HG02623 (cell line): ENCODE results near the gene PDZK1.
"Not testable (repeated sequence)": the region's sequence is repeated elsewhere in the genome, so short reads cannot be mapped to it uniquely, and the experiment has no call there.

Experiments used
- ATAC-seq: cut with Tn5 transposase; IDR thresholded peaks from one replicate; pipeline ENCODE4 v1.9.1; 2021; ENCODE audit warnings: moderate library complexity; ENCODE audit not compliant: unreplicated experiment

PDZK1 gene

DNA sequence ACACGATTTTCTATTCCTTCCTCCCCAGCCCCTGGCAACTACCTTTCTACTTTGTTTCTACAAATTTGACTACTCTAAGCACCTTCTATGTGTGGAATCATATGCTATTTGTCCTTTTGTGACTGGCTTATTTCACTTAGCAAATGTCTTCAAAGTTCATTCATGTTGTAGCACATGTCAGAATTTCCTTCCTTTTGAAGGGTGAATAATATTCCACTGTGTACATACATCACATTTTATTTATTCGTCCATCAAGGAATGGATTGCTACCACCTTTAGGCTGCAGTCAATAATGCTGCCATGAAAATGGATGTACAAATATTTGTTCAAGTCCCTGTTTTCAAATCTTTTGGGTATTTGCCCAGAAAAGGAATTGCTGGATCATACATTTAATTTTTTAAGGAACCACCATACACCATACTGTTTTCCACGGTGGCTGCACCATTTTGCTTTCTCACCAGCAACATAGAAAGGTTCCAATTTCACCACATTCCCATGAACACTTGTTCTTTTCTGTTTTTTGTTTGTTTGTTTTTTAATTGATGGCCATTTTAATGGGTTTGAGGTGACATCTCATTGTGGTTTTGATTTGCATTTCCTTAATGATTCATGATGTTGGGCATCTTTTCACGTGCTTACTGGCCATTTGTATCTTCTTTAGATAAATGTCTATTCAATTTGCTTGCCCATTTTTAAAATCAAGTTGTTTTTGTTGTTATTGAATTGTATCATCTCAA lies 3.3 kb upstream of the PDZK1 start:
- no peak for ATAC-seq

DNA sequence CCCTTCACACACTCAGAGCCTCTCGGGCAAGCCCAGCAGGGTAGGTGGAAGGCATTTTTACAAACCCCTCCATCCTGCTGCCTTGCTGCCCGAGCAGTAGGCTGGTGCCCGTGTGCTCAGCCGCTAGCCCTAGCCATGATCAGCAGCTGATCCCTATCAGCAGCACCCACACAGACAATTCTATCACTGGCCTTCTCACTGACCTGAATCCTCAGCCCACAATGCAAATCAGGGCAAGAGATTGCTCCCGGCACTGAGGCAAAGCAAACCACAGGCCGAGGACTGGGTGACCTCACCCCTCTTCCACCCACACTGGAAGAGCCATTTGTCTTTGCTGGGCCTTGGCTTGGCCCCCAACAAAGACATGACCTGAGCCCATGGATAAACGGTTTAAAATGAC lies 895 bp upstream of the PDZK1 start:
- no peak for ATAC-seq

DNA sequence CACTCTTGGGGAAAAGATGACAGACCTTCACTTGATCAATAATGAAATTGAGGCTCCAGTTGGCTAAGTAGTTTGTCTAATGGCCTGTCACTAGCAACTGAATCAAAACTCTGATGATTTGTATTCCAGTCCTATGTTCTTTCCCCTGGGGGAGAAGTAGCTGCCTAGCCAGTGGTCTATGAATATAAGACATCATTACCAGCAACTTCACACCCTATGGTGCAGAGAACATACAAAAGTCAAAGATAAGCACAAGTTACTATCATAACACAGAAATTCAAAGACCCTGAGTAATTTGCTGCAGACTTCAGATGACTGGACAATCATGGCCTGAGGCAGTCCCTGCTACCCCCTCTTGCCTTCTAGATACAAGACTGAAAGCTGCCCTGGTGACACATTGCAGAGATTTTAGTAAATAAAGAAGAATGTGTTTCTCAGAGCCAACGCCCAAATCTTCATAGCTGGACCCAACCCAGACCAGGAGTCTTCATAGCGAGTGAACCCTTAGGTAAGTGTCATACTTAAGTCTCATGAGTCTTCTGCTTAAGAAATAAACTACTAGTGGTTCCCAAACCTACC lies 993 bp downstream of the PDZK1 start:
- ATAC-seq: no peak

DNA sequence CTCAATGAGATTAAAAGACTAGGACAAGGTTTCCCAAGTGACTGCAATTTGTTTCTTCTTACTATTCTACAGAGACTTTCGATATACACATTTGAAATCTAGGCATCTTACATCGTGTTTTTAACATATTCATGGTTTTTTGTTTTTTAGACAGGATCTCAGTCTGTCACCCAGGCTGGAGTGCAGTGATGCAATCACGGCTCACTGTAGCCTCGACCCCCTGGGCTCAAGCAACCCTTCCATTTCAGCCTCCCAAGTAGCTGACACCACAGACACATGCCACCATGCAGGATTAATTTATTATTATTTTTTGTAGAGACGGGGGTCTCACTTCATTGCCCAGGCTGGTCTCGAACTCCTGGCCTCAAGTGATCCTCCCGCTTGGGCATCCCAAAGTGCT lies 1.5 kb downstream of the PDZK1 start:
- no peak for ATAC-seq

DNA sequence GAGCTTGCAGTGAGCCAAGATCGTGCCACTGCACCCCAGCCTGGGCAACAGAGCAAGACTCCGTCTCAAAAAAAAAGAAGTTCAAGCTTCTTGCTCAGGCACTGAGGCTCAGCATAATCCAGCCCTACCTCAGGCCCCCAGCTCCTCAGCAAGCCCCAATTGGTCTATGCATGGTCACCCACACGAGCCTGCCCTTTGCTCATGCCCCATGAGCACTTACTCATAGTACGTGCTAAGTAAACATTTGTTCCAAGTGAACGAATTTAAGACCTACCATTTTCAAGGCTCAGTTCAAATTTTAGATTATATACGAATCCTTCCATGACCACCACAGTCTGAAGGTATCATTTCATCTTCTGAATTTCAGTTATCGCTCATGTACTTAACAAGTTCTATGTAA lies 4.3 kb downstream of the PDZK1 start:
- no peak for ATAC-seq

DNA sequence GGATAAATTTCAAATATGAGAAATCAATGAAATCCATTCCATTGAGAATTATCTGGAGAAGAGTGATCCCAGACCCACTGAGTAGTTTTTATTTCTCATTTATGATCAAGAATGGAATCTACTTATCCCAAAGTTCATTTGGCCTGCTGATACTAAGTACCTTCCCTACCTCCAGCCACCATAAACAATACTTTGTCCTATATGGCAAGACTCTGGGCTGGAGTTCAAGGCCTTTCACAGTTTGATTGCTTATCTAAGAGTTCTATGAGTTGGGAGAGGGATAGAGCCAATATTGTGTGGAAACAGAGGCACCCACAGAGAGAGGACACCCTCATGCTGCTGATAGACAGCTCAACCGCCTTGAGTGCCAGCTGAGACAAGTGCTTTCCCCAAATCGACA lies 5.1 kb downstream of the PDZK1 start:
- ATAC-seq: no peak

DNA sequence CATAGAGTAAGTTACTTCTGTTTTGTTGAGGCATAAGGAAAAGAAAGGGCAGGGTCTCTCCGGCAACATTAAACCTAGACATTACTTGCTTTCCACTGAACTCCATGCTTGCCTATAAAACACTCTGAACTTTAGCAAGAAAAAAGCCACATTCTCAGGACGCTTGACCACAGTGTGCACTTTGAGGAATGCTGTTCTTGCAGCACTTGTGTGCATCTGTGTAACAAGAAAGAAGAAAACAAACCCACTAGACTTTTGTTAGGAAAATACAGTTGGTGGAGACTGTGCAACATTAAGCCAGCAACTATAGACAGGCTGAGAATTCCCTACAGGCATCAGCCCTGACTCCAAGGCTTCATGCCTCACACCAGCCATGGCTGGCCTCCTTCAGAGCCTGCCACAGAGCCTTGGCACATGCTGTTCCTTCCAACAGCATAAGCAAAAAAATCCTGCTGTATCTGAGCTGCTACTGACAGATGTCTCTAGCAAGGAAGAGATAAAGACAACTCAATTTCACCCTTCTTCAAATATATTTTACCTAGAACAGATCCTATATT lies 5.8 kb downstream of the PDZK1 start:
- no peak for ATAC-seq

DNA sequence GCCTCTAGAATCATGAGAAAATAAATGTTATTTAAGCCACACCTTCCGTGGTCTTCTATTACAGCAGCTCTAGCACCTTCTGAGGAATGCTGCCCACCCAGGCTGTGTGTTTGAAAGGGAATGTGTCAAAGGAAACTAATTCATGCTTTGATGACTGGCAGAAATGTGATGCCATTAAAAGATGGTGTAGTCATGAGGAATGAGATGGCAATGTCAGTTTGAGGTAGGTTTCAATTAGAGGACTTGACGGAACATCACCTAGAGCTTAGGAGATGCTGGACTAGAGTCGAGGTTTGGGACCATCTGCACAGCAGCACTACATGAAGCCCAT lies 10.6 kb downstream of the PDZK1 start:
- ATAC-seq: no peak

DNA sequence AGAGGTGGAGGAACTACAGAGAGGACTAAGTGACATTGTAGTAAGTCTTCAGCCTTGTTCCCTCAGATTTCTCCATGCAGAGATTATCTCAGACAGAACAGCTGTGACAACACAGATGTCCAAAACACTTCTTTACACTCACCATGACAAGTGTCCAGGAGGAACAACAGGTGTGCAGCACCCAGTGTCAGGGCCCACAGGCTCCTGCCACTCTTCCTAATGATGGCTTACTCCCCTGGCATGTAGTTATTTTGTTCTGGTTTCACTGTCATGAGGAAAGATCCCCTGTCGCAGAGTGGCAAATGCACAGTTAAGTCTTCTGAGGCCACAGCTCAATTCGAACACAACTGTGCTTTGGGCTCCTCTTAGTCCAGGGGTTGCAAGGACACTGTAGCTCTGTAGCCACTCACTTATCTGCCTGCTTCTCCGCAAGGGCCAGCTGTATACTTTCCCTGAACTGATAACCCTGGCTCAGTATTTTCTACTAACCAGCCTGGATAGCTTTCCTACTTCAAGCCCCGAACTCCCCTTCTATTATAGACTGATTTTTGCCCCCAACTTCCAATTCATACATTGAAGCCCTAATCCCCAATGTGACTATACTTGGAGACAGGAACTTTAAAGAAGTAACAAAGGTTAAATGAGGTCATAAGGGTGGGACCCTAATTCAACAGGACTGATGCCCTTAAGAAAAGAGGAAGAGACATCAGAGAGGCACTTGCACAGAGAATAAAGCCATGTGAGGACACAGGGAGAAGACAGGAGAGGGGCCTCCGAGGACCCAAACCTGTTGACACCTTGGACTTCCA lies 11.1 kb downstream of the PDZK1 start:
- no peak for ATAC-seq

DNA sequence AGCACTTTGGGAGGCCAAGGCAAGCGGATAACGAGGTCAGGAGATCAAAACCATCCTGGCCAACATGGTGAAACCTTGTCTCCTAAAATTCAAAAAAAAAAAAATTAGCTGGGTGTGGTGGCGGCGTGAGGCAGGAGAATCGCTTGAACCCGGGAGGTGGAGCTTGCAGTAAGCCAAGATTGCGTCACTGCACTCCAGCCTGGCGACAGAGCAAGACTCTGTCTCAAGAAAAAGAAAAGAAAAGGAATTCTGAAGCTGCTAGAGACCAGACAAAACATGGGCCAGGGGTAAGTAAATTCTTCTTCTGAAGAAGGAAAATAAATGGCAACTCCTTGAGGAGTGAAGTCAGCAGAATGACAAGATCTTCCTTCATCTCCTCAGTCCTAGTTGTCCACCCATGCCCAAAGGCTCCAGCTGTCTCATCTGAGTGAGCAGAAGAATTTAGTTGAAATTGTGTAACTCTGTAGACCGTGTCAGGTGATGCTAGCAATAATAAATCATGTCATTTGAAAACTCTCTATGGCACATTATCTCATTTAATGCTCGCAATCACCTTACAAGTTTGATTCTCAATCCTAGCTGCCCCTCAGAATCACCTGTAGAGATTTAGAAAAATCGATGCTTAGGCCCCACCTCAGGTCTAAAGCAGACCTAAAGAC lies 14.3 kb downstream of the PDZK1 start:
- ATAC-seq: no peak

DNA sequence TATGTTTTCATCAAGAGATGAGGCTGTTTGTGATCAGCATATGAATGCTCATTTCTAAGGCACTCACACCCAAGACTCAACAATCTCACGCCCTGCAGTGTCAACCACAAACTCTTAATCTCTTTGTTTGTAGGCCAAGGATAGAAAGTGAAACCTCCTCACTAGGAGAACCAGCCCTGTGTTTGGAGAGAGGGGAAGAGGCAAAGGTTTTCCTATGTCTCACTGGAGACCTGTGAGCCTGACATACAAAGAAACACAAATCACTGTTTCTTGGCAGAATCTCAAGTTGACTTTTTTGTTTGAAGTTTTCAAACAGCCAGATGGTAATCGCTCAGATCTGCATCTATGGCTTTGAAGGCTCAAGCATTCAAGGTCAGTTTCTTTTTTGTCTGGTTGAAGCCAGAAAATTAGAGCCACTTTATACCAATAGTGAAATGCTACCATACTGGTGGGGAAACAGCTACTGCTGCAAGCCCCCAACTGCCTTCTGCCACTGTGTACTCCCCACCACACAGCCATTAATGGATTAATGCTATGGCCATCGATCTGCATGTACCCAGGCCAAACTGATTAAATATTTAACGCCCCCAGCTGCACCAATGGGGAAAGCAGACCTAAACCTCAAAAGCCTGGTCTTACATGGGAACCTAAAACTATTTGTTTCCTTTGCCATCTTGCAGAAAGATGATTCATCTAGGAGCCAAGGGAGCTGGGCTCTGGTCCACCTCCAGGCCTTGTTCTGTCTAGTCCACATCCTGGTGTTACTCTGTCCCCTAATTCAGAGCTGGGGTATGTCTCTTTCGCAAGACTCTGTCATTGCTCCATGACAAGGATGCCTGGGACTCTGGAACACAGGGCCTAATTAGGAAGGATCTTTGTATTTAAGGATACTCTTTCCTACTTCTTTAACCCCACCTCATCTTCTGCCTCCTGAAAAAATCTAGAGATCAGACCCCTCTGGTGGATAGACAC lies 16.3 kb downstream of the PDZK1 start:
- no peak for ATAC-seq

DNA sequence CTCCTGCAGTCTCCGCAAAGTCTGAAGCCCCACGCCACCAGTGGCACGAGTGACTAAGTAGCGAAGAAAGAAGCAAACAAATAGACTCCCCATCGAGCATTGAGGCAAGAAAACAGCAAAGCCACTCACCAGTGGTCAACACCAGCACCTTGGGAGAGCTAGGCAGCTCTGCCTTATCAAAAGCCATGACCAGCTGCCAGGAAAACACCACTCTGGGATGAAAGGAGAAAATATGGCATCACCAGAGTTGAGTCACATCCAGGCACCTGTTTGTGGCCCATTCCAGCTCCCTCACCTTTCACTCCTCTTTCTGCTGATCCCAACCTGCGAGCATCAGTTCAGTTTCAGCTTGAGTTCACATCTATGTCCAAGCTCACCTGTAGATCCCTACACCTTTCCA lies 17.2 kb downstream of the PDZK1 start:
- ATAC-seq: no peak

DNA sequence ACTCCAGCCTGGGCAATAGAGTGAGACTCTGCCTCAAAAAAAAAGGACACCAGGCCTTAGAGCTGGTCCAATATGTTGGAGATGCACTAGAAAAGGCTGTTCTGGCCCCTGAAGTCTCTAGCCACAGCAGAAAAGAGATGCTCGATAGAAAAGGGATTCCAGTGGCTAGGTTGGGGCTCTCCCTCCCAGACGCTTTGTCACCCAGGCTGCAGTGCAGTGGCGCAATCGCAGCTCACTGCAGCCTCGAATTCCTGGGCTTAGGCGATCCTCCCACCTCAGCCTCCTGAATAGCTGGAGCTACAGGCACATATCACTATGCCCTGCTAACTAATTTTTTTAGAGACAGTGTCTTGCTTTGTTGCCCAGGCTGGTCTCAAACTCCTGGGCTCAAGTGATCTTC lies 18.2 kb downstream of the PDZK1 start:
- no peak for ATAC-seq

DNA sequence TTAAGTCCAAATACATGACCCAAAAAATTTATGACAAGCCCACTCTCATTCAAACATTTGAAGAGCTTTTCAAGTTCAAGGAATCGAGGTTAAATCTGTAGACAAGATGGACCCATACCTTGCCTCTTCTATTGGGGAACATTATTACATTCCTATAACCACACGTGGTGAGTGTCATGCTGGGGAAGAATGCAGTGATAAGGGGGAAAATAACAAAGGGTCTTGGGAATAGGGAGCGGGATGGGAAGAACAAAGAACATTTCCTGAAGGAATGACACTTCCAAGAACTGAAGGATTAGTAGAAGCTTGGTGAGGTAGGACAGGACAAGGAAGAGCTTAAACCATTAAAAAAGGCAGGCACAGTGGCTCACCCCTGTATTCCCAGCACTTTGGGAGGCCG lies 18.8 kb downstream of the PDZK1 start:
- ATAC-seq: no peak

DNA sequence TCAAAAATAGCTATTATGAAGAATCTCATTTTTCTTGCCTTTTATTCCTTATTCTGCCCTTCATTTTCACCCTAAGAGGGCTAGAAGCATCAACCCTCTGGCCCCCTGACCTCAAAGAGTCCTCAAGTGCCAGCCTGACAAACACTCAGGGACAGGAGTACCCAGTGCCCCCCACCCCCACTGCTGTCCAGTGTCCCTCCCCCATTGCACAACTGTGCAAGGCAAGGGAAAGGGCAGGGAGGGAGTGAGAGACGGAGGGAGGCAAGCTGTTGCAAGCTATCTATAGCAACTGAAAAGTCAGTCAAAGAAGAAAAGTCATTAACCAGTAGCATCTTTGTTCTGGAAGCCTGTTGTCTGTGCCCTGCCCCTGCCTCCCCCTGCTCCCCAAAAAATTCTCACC lies 21.1 kb downstream of the PDZK1 start:
- not testable (repeated sequence) for ATAC-seq

DNA sequence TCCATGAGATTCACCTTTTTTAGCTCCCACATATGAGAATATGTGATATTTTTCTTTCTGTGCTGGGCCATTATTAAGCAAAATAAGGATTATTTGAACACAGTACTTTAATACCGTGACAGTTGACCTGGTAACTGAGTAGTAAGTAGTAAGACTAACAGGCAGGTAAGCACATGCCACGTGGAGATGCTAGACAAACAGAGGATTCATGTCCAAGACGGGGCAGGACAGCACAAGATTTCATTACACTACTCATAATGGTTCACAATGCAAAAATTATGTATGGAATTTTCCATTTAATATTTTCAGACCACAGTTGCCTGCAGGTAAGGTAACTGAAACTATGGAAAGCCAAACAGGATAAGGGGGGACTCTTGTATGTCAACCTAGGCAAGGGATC lies 22.3 kb downstream of the PDZK1 start:
- ATAC-seq: not testable (repeated sequence)

DNA sequence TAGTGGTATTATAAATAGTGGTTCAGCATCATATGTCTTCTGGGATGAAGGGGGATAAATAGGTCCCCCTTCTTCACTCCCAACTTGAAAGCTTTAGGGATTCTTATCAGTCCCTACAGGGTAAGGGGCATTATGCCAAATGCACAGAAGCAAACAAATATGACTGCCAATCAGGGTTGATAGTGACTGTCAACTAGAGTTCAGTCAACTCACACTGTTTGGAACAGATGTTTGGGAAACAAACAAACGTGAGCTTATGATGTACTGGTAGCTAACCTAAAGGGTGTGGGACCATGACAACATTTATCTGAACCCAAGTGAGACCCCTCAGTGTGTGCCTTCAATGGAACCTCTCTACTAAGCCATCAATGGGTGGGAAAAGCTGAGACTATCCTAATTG lies 34.0 kb downstream of the PDZK1 start:
- not testable (repeated sequence) for ATAC-seq

DNA sequence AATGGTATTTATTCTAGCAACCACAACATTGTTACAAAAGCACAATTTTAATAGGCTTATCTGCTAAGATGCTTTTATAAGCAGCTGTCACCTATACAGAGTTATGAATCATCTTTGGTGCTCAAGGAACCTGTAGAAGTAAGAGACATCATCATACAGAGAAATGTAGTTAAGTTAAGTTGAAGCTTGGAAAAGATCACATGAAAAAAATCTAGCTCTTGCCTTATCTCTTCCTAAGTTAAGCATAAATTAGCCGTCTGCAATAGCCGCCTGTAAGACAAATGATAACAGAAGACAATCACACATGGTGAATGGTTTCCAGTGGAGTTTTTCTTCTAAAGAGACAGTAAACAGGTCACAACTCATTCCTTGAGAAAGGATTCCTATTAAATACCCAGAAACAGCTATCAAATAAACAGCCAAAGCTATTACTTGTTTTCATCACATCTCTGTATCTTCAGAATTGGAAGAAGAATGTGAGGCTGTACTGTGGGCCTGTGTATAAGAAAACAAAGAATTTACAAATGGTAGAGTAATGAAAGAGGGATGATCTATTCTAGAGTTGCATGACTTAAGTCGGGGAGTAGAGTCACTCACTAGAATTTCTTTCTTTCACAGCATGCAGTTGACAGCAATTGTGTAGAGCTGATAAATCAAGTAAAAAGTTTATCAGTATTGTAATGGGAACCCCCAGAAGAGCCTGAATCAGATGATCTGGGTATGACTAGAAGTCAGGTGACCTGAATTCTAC lies 36.0 kb downstream of the PDZK1 start:
- not testable (repeated sequence) for ATAC-seq

DNA sequence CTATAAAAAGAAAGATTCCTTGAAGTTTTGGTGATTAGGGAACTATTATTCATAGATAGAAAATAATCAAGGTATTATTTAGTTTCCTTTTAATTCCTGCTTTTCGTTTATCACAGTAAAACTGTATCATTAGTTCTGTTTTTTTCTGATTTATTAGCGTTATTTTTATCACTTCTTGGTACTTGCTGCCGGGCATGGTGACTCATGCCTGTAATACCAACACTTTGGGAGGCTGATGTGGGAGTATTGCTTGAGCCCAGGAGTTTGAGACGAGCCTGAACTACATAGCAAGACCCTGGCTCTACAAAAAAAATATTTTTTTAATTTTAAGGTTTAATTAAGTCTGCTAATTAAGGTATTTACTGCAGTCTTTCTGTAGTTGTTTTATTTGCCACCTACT lies 42.2 kb downstream of the PDZK1 start:
- not testable (repeated sequence) for ATAC-seq

DNA sequence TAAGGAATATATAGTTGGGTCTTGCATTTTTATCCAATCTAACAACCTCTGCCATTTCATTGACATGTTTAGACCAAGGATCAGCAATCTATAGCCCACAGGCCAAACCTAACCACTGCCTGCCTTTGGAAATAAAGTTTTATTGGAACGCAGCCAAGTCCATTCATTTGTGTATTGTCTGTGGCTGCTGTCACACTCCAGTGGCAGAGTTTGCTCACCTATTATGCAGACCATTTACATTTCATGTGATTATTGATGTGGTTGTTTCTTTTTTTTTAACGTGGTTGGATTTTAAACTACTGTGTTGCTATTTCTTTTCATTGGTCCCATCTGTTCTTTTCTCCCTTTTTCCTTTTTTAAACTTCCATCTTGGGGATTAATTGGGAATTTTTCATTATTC lies 44.7 kb downstream of the PDZK1 start:
- ATAC-seq: not testable (repeated sequence)
